DOHH2 (cell line): ENCODE measurements around the gene DLG1.

Experiments used
- EZH2phosphoT487 ChIP-seq: fragments of 200-600 bp; sonication (generic); IDR thresholded peaks from 2 replicates; pipeline ENCODE4 v1.6.1; 2017; ENCODE audit warnings: borderline replicate concordance, mild to moderate bottlenecking, antibody characterized with exemption, low read length, moderate library complexity, mixed read lengths
- TF ChIP-seq, protein P1 (sequence below): fragments of 200-600 bp; sonication (generic); IDR thresholded peaks from one replicate; pipeline ENCODE4 v1.5.1; 2014; ENCODE audit warnings: antibody characterized with exemption, mild to moderate bottlenecking, low read depth, low read length; ENCODE audit not compliant: poor library complexity, severe bottlenecking

DNA sequence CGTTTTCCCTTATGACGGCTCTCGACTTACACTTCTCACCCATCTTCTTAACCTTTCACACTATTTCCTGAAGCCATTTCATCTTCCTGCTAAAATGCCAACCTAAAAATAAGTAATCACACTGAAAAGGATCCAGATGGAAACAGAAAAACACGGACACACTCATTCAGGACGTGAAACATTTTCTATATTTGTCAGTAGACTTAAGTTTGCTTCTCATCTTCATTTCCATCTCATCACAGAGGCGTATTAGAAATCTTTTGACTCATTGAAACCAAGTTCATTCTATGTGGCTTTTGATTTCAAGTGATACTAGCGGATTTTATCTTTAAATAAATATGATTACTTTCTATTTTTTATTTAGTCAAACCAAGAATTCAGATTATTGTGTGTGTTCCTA is 27.4 kb upstream of the DLG1 start:
- TF ChIP-seq, protein P1, sequence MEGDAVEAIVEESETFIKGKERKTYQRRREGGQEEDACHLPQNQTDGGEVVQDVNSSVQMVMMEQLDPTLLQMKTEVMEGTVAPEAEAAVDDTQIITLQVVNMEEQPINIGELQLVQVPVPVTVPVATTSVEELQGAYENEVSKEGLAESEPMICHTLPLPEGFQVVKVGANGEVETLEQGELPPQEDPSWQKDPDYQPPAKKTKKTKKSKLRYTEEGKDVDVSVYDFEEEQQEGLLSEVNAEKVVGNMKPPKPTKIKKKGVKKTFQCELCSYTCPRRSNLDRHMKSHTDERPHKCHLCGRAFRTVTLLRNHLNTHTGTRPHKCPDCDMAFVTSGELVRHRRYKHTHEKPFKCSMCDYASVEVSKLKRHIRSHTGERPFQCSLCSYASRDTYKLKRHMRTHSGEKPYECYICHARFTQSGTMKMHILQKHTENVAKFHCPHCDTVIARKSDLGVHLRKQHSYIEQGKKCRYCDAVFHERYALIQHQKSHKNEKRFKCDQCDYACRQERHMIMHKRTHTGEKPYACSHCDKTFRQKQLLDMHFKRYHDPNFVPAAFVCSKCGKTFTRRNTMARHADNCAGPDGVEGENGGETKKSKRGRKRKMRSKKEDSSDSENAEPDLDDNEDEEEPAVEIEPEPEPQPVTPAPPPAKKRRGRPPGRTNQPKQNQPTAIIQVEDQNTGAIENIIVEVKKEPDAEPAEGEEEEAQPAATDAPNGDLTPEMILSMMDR = no peak
- TF ChIP-seq EZH2phosphoT487 = no peak
